ENCODE results near the gene NAA25. TPM values are rescaled to one million over a fixed set of nuclear protein-coding genes. Genes with fewer than 3 reads are reported as not detected.
A peak's percentile ranks its signal among the peaks of the same experiment; 100 is the strongest.

NAA25 gene
- total and polyA plus RNA-seq, 9 of the 15 experiments (the other 6 are each of a cell fraction or from before 2014, with no cell fraction given): 26.6 to 59.6 (median 48.9) TPM

DNA sequence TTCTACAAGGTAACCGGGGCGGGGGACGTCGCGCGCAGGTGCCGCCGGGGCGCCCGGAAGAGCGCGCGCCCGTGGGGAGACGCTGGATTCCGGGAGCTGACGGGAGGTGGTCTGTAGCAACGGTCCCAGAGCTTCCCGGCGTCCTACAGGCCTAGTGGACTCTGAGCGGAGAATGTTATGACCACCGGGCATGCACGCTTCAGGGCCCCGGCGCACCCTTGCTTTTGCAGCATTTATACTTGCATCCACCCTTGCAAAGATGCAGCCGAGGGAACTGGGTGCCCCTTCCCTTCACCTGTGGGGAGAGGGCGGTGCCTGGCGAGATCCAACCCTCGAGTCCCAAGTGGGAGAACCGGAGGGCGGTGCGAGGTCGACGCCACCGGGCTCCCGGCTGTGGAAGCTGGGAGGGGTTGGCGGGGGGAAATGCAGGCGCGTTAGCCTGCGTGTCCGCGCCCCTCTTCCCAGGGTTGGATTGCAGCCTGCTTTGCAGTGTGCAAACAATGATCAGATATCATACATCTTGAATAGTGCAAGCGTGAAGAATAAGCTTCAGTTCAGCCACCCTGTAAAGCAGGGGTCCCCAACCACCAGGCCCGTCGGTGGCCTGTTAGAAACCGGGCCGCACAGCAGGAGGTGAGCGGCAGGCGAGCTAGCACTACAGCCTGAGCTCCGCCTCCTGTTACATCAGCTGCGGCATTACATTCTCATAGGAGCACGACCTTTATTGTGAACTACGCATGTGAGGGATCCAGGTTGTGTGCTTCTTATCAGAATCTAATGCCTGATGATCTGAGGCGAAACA, 94.8 kb downstream of the NAA25 start (continued):
- TF ChIP-seq, protein P1, sequence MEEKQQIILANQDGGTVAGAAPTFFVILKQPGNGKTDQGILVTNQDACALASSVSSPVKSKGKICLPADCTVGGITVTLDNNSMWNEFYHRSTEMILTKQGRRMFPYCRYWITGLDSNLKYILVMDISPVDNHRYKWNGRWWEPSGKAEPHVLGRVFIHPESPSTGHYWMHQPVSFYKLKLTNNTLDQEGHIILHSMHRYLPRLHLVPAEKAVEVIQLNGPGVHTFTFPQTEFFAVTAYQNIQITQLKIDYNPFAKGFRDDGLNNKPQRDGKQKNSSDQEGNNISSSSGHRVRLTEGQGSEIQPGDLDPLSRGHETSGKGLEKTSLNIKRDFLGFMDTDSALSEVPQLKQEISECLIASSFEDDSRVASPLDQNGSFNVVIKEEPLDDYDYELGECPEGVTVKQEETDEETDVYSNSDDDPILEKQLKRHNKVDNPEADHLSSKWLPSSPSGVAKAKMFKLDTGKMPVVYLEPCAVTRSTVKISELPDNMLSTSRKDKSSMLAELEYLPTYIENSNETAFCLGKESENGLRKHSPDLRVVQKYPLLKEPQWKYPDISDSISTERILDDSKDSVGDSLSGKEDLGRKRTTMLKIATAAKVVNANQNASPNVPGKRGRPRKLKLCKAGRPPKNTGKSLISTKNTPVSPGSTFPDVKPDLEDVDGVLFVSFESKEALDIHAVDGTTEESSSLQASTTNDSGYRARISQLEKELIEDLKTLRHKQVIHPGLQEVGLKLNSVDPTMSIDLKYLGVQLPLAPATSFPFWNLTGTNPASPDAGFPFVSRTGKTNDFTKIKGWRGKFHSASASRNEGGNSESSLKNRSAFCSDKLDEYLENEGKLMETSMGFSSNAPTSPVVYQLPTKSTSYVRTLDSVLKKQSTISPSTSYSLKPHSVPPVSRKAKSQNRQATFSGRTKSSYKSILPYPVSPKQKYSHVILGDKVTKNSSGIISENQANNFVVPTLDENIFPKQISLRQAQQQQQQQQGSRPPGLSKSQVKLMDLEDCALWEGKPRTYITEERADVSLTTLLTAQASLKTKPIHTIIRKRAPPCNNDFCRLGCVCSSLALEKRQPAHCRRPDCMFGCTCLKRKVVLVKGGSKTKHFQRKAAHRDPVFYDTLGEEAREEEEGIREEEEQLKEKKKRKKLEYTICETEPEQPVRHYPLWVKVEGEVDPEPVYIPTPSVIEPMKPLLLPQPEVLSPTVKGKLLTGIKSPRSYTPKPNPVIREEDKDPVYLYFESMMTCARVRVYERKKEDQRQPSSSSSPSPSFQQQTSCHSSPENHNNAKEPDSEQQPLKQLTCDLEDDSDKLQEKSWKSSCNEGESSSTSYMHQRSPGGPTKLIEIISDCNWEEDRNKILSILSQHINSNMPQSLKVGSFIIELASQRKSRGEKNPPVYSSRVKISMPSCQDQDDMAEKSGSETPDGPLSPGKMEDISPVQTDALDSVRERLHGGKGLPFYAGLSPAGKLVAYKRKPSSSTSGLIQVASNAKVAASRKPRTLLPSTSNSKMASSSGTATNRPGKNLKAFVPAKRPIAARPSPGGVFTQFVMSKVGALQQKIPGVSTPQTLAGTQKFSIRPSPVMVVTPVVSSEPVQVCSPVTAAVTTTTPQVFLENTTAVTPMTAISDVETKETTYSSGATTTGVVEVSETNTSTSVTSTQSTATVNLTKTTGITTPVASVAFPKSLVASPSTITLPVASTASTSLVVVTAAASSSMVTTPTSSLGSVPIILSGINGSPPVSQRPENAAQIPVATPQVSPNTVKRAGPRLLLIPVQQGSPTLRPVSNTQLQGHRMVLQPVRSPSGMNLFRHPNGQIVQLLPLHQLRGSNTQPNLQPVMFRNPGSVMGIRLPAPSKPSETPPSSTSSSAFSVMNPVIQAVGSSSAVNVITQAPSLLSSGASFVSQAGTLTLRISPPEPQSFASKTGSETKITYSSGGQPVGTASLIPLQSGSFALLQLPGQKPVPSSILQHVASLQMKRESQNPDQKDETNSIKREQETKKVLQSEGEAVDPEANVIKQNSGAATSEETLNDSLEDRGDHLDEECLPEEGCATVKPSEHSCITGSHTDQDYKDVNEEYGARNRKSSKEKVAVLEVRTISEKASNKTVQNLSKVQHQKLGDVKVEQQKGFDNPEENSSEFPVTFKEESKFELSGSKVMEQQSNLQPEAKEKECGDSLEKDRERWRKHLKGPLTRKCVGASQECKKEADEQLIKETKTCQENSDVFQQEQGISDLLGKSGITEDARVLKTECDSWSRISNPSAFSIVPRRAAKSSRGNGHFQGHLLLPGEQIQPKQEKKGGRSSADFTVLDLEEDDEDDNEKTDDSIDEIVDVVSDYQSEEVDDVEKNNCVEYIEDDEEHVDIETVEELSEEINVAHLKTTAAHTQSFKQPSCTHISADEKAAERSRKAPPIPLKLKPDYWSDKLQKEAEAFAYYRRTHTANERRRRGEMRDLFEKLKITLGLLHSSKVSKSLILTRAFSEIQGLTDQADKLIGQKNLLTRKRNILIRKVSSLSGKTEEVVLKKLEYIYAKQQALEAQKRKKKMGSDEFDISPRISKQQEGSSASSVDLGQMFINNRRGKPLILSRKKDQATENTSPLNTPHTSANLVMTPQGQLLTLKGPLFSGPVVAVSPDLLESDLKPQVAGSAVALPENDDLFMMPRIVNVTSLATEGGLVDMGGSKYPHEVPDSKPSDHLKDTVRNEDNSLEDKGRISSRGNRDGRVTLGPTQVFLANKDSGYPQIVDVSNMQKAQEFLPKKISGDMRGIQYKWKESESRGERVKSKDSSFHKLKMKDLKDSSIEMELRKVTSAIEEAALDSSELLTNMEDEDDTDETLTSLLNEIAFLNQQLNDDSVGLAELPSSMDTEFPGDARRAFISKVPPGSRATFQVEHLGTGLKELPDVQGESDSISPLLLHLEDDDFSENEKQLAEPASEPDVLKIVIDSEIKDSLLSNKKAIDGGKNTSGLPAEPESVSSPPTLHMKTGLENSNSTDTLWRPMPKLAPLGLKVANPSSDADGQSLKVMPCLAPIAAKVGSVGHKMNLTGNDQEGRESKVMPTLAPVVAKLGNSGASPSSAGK (IDR thresholded peaks at IDR 0.05): peak; percentile 47
- TF ChIP-seq NEUROD1 (IDR thresholded peaks at IDR 0.05; ENCODE audit: borderline replicate concordance, low read depth, low read length, partially characterized antibody) (no peak), RB1 (IDR thresholded peaks at IDR 0.05; ENCODE audit: low read depth) (peak; percentile 14; the same call in 1 of the 2 replicates), ZNF124 (CRISPR knock-in tag; IDR thresholded peaks at IDR 0.05) (no peak), PRMT5 (CRISPR knock-in tag; IDR thresholded peaks at IDR 0.05) (0 out of 2 replicates have a peak, but pooled peaks have one; percentile 18), TBP (optimal IDR thresholded peaks at IDR 0.05; ENCODE audit: low read depth, low read length) (no peak), ZNF217 (CRISPR knock-in tag; IDR thresholded peaks at IDR 0.05) (no peak), SP1 (CRISPR knock-in tag; IDR thresholded peaks at IDR 0.05) (no peak), NRF1 (conservative IDR thresholded peaks at IDR 0.05 in 1 of 2, IDR thresholded peaks at IDR 0.05 in 1 of 2) (peak; percentile 81 to 83)
- TF ChIP-seq, protein P2, sequence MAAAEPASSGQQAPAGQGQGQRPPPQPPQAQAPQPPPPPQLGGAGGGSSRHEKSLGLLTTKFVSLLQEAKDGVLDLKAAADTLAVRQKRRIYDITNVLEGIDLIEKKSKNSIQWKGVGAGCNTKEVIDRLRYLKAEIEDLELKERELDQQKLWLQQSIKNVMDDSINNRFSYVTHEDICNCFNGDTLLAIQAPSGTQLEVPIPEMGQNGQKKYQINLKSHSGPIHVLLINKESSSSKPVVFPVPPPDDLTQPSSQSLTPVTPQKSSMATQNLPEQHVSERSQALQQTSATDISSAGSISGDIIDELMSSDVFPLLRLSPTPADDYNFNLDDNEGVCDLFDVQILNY (CRISPR knock-in tag; IDR thresholded peaks at IDR 0.05): 0 out of 2 replicates have a peak, but pooled peaks have one; percentile 13
- TF ChIP-seq, protein P3, sequence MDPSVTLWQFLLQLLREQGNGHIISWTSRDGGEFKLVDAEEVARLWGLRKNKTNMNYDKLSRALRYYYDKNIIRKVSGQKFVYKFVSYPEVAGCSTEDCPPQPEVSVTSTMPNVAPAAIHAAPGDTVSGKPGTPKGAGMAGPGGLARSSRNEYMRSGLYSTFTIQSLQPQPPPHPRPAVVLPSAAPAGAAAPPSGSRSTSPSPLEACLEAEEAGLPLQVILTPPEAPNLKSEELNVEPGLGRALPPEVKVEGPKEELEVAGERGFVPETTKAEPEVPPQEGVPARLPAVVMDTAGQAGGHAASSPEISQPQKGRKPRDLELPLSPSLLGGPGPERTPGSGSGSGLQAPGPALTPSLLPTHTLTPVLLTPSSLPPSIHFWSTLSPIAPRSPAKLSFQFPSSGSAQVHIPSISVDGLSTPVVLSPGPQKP (CRISPR knock-in tag; IDR thresholded peaks at IDR 0.05): no peak
- TF ChIP-seq, protein P4, sequence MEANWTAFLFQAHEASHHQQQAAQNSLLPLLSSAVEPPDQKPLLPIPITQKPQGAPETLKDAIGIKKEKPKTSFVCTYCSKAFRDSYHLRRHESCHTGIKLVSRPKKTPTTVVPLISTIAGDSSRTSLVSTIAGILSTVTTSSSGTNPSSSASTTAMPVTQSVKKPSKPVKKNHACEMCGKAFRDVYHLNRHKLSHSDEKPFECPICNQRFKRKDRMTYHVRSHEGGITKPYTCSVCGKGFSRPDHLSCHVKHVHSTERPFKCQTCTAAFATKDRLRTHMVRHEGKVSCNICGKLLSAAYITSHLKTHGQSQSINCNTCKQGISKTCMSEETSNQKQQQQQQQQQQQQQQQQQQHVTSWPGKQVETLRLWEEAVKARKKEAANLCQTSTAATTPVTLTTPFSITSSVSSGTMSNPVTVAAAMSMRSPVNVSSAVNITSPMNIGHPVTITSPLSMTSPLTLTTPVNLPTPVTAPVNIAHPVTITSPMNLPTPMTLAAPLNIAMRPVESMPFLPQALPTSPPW (CRISPR knock-in tag; IDR thresholded peaks at IDR 0.05): no peak
